Kidney capillary endothelial cell (primary cell): ENCODE data around the gene PLPPR3.

Experiments
- DNase-seq: peaks from one replicate; pipeline ENCODE4 v3.0.0-alpha.2; 2018; ENCODE audit warnings: low spot score

PLPPR3 gene

DNA sequence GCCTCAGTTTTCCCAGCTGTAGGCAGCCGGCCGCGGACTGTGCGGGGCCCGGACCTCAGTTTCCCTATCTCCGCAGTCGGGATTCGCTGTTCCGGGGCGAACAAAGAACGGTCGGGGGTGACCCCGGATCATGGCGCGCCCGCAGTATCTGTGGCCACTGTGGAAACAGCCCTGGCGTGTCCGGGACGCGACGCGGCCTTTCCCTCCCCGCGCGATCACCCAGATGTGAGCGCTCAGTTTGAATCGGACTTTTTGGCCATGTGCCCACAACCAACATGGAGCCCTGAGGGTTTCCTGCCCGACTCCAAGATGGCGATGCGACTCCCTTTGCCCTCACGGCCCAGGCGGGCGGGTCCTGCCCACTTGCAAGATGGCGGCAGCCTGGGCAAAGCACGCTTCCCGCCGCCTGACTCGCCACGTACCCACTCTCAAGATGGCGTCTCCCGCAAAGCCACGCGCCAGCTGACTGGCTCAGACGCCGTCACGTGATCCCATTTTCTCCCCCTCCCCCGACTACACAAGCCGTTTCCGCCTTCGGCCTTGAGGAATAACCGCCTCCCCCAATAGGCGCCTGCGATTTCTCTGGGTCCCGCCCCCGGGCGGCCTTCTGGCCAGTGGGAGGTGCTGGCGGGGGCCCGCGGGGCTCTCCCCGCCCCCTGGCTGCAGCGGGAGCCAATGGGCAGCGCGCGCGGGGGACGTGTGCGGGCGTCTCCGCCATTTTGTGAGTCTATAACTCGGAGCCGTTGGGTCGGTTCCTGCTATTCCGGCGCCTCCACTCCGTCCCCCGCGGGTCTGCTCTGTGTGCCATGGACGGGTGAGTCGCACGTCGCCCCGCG lies 24.8 kb downstream of the PLPPR3 start, which contains the start of gene PTBP1:
Gene PTBP1 (plus strand): TSS at position 761 of the 836 bp plus-strand sequence. CDS start 46 bp downstream, at position 807.
- peak; percentile 100 for DNase-seq

DNA sequence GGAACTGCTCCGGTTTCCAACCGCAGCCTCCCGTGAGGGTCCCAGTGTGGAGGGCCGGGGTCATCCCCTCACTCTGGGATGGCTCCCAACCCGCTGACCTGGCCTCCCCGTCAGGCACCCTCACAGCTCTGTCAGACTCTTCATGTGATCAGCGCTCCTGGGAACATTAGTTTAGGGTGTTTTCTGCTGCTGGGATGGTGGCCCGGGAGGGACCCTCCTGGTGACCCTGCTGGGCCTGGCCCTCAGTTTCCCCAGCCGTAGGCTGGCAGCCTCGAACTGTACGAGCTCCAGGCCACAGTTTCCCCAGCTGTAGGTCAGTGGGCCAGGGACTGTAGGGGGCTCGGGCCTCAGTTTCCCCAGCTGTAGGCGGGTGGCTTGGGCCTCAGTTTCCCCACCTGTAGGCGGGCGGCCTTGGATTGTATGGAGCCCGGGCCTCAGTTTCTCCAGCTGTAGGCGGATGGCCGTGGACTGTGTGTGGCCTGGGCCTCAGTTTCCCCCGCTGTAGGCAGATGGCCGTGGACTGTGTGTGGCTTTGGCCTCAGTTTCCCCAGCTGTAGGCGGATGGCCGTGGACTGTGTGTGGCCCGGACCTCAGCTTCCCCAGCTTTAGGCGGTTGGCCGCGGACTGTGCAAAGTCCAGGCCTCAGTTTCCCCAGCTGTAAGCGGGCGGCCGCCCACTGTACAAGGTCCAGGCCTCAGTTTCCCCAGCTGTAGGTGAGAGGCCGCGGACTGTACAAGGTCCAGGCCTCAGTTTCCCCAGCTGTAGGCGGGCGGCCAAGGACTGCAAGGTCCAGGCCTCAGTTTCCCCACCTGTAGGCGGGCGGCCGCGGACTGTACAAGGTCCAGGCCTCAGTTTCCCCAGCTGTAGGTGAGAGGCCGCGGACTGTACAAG lies 25.8 kb downstream of the PLPPR3 start:
- DNase-seq, result no peak

DNA sequence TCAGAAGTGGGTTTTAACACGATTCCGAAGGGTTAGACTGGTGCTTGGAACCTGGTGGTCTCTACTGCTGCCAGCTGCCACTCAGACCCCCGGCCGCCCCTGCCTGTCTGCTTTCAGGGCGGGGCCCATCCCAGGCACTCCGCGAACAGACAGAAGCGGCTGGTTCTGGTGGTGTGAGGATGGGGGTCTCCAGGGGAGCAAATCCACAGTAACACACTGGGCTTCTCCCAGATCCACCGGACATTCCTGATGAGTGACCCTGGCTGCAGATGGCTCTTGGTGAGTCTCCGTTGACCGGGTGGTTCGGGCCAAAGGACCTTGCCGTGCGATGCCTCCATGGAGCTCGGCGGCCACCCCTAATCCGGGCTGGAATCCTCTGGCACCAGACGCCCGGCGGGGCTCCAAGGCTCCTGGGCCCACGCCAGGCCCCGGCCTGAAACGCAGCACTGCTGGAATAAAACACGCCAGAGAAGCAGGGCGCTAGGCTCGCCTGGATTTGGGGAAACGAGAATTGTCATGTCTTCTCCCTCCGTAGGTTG lies 26.6 kb downstream of the PLPPR3 start:
- DNase-seq, result no peak

DNA sequence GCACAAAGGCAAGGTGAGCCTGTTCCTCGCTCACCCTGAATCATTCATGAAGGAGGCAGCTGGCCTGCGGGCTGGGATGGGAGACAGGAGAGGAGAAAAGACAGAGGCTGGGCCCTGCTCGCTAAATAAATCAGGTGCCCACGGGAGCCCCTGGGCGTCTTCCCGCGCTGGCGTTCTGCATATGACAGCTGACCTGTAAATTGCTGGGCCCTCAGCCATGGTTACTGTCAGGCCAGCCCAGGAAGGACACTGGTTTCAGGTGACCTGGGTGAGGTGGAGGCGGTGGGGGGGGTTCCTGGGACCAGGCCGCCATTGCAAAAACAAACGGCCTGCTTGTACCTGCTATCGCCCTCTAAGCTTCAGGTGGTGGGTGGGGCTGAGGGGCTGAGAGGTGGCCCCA lies 27.9 kb downstream of the PLPPR3 start:
- no peak for DNase-seq

DNA sequence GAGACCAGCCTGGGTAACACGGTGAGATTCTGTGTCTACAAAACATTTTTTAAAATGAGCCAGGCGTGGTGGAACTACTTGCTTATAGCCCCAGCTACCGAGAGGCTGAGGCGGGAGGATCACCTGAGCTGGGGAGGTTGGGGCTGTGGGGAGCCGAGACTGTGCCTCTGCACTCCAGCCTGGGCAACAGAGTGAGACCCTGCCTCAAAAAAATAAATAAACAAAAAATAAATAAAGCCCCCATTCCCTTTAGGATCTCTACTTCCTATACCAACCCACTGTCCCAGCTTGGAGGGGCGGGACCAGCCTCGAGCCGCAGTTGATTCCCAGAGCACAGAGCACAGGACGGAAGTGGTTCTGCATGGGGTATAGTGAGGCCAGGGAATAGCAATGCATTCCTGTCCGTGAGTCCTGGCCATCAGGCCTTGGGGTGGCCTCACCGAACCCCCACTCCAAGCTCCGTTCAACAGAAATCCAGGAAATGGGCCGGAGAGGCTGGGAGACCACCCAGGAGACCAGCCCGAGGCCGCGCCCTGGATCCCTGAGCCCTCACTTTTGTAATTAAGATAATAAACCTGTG lies 29.4 kb downstream of the PLPPR3 start:
- no peak for DNase-seq

DNA sequence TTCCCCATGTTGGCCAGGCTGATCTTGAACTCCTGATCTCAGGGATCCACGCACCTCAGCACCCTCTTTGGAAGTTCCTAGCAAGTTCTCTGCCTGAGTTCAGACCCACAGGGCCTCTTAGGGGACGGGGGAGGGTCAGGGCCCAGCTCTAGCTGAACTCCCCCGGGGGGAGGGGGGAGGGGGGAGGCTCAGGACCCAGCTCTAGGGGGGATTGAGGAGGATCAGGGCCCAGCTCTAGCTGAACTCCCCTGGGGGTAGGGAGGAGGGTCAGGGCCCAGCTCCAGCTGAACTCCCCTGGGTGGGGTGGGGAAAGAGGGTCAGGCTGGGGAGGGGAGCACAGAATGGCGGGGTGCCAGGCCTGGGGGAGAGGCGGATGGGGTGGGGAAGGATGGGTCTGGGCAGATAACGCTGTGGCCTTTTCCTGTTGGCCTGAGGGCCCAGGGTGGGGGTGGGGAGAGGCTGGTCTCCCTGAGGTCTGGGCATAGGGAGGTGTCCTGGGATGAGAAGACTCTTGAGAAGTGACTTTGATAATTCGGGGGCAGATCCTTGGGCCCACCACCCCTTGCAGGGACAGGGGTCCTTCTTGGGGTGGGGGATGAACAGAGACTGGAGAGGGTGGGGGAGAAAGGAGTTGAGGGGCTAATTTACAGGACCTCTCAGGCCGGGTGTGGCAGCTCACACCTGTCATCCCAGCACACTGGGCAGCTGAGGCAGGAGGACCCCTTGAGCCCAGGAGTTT lies 30.0 kb downstream of the PLPPR3 start:
- DNase-seq, result no peak

DNA sequence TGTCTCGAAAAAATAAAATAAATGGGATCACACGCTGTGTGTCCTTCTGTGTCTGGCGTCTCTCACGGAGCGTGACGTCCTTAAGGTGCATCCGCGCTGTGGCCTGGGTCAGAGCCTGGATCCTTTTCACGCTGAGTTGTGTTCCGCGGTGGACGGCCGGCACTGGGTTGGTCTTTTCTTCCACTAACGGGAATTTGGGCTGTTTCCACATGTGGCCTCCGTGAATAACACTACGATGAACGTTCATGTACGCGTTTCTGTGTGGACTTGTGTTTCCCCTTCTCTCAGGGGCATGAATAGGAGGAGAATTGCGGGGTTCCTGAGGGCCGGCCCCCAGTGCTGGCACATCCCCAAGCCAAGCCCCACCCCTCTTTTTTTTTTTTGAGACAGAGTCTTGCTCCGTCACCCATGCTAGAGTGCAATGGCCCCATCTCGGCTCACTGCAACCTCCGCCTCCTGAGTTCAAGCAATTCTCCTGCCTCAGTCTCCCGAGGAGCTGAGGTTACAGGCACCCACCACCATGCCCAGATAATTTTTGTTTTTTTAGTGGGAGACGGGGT lies 30.7 kb downstream of the PLPPR3 start:
- DNase-seq, result no peak

DNA sequence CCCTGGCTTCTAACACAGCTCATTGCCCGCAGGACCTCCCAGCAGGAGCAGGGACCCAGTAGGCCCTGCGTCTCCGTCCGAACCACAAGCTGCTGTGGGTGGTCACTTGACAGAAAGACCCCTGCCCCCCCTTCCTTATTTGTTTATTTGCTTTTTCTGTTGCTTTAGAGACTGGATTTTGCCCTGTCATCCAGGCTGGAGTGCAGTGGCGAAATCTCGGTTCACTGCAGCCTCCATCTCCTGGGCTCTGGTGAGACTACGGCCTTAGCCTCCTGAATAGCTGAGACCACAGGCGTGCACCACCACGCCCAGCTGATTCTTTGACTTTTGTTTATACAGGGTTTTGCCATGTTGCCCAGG lies 32.1 kb downstream of the PLPPR3 start:
- DNase-seq, result no peak

DNA sequence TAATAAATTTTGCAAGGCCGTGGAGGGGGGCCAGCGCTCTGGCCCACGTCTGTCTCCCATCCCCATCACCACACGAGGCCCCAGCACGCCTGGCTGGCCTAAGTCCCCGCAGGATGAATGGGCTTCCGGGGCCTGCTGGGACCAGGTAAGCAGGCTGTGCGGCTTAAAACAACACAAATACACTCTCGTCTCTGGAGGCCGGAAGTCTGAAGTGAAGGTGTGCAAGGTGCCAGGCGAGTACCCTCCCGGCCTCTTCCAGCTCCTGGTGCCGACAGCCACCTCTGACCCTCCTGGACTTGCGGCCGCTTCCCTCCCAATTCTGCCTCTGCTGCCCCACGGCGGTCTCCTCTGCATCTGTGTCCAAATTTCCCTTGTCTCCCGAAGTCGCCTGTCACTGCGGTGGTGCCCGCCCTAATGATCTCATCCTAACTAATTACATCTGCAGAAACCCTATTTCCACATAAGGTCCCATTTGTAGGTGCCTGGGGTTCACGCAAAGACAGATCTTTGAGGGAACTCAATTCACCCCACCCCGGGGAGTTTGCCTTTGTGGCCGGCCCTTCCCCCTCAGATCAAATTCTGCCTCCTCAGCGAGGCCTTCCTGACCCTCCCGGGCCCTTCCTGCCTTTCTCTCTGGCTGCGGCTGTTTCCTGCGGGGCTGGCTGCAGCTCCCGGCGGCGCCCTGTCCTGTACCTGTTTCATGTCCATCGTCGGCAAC lies 32.6 kb downstream of the PLPPR3 start:
- peak; percentile 82 for DNase-seq

DNA sequence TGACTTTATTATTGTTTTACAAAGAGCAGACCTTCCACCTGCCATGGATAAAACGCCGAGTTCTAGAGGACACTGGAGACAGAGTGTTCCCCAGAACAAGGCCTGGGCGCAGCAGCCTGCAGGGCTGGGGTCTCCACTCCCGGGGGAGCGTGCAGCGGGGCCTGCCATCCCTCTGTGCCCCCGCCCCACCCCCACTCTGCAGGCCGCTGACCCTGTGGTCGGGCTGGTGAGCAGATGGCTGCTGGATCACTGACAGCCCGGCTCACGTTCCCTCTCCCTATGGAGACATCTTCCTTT lies 33.1 kb downstream of the PLPPR3 start:
- no peak for DNase-seq

DNA sequence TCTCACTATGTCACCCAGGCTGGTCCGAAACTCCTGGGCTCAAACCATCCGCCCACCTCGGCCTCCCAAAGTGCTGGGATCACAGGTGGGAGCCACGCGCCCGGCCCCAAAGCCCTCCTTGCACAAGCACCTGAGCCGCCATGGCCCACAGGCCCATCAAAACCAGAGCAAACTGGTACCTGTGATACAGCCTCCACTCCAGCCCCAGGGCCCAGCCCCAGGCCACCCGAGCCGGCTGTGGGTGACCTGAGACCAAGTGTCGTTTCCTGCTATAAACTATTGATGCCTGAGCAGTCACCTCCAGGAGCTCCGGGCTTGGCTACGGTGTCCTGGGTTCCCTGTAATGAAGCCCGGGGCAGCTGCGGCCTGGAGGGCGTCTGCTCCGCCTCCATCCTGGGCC lies 34.2 kb downstream of the PLPPR3 start:
- no peak for DNase-seq

DNA sequence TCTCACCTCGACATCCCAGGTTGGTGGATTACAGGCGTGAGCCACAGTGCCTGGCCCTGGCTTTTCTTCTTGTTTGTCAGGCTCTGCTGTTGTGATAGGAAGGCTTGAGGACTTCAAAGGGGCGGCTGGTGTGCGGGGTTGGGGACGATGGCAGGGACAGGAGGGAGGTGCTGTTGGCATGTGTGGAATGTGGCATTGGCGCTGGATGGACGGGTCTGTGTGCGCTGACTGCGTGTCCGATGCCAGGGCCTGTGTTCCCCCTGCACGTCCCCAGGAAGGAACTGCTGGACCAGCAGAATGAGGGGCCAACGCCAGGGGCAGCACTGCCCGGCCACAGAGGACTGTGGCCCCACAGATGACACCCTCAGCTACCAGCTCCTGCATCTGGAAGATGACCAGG lies 37.2 kb downstream of the PLPPR3 start:
- no peak for DNase-seq

DNA sequence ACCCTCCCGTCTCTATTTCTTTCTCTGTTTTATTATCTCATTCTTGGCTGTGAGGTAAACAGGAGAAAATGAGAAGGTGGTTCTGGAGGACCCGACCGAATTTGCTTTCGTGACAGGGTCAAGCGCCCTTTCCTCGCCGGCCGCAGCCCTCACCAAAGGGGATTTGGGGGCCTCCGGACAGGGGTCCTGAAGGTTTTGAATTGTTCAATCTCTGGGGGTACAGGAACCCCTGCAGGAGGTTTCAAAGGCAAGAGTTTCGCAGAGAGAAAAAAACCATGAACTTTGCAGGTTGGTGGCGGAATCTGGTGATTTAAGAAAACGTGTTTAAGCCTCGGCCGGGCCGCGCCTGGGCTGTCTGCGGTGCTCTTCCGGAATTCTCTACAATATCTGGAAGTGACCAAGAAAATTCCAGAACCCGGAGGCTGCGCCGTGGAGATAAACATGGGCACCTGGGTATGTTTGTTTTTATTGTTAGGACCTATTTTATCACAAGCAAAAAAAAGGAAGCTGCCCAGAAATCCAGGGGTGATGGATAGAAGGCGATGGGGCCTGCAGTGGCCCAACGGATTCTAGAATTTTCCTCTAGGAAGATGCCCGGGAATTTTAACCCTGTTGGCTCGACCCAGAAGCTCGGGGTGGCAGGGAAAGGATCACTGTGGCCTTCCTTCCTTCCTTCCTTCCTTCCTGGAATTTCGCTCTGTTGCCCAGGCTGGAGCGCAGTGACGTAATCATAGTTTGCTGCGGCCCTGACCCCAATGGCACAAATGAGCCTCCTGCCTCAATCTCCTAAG lies 38.7 kb downstream of the PLPPR3 start:
- peak; percentile 83 for DNase-seq

DNA sequence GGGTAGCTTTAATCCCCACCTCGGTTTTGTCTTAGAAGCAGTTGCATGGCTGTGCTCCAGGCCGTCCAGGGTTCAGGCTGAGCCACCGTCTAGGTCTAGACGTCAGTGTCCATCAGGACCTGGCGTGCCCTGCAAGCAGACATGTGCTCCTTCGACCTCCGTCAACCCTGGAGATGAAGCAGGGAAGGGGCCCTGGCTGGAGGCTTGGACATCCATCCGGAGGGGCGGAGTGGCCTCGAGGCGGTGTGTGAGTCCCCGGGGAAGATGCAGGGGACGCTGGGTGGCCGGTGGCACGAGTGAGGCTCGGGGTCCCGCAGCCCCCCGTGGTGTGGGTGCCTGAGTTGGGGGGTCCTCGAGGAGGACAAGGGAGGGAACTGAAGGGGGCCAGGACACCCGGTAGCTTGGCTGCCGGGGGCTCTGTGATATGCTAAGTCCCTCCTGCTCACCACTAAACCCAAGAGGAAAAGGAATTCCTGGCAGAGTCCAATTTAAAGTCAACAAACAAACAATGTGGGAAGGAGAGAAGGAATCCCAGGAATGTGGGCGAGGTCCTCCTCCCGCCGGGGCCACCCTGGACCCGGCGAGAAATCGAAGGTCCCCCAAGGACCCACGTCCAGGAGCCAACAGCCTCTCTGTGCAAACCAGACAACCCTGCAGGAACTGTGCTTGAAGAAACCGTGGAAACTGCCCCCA lies 39.4 kb downstream of the PLPPR3 start:
- peak; percentile 80 for DNase-seq

DNA sequence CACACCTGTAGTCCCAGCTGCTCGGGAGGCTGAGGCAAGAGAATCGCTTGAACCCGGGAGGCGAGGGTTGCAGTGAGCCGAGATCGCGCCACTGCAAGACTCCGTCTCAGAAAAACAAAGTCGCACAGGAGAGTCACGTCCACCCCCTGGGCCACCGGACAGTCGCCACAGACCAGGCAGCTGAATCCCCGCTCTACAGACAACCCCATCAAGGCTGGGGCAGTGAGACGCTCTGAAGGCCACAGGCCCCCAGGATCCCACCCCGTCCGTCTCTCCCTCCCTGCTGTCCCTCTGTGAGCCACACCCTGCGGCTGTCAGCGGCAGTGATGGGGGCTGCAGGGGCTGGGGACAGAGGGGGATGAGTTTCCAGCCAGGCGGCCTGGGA lies 40.0 kb downstream of the PLPPR3 start:
- no peak for DNase-seq

DNA sequence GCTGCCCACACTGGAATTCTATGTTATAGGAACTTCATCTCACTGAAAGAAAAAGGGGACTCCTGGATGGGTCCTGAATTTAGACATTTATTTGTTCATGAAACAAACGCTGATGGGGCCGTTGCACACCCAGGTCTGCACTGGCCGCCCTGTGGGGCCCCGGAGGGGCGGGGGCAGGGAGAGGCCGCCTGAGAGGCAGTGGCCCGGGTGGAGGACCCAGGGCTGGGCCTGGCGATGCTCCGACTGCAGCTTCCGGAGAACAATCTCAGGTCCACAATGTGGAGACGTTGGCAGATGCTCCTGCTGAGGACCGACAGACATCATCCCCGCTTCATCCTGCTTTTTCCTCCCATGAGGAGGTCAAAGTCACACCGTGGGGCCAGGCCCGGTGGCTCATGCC lies 40.8 kb downstream of the PLPPR3 start:
- no peak for DNase-seq

DNA sequence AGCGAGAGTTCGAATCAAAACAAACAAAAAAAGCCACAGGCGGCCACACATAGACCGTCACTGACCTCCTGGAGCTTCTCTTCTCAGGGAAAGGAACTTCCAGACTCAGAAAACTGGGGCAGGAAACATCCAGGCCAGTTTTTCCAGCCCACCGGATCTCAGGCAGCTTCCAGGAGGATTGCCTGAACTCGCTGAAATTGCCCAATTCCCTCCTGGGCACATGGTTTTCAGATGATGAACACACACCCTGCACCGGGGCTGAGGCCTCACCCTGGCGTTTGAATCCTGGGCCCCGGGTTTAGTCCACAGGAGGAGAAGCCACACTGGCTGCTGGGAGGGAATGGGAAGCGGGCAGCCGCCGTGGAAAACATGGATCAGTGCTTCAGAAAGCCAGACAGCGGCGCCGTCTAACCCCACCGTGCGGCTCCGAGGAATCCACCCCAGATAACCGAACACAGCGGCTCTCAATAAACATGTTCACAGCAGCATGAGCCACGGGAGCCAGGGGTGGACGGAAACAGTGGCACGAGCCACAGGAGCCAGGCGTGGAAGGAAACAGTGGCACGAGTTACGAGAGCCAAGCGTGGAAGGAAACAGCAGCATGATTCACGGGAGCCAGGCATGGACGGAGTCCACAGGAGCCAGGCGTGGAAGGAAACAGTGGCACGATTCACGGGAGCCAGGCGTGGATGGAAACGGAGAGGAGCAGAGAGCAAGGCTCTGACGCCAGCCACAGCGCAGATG lies 42.7 kb downstream of the PLPPR3 start:
- DNase-seq, result peak; percentile 53

DNA sequence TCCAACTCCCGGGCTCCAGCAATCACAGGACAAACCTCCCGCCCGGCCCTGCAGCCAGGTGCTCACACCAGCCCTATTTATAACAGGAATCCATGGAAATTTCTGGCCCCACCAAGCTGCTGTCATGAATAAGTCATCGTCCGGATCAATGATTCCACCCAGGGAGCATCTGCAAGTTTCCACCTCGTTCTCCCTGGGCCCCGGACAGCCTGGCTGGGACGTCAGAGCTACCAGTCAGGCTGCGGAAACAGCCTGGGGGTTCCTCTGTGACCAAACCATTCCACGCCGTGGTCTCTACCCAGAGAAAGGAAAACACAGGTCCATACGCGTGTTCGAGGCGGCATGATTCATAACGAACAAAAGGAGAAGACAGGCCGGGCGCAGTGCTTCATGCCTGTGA lies 45.2 kb downstream of the PLPPR3 start:
- DNase-seq, result no peak
